Bone marrow (tissue), 2 donors: ENCODE measurements around the gene IFNGR2.
"Not testable (repeated sequence)": the region's sequence is repeated elsewhere in the genome, so short reads cannot be mapped to it uniquely, and the experiment has no call there.

Experiments used
- DNase-seq, 2 donors: peaks; one replicate each; lab custom pipeline; 2025; lab: John Stamatoyannopoulos, UW

Gene IFNGR2

GRCh38 chr21:33402001-33402979 is 923 bp upstream of the IFNGR2 start:
- peak; percentile 47 to 57 for DNase-seq

DNA sequence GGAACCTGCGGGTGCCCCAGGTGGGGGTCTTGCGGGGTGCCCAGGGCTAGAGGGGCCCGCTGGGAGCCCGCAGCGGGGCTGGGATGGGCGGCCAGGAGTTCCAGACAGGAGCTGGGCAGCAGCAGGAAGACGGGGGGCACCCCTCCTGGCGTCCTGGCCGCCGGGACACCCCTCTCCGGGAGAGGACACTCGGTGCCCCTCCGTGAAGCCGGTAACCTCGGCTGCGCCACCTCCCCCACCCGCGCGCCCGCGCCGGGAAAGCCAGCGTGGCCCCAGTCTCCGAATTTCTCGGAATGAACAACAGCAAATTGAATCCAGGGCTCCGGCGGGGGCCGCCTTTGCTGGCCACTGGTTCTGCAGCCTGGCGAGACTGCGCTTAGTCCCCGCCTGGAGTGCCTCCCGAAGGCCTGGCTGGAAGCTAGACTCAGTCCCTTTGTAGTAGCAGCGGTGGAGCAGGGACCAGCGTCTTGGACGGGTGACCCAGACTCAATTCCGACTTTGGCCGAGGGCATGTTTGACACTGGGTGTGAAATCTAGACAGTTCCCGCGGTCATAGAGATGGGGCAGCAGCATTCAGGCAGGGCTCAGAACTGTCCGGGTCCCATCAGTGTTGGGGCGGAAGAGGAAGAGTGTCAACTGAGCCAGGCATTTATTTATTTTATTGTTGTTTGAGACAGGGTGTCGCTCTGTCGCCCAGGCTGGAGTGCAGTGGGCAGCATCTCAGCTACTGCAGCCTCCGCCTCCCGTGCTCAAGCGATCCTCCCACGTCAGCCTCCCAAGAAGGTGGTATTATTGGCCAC is 773 bp downstream of the IFNGR2 start:
- peak in 1 of 2 donors; percentile 36 for DNase-seq

DNA sequence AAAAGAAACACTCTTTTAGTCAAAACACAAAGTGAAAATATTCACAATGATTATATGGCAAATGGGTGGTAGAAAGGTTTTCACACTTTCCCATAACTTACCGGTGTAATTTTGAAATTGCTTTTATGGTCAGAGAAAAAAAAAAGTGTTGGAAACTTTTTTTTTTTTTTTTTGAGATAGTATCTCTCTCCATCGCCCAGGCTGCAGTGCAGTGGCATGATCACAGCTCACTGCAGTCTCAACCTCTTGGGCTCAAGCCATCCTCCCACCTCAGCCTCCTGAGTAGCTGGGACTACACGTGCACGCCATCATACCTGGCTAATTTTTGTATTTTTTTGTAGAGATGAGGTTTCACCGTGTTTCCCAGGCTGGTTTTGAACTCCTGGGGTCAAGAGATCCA is 3.3 kb downstream of the IFNGR2 start:
- DNase-seq = no peak

DNA sequence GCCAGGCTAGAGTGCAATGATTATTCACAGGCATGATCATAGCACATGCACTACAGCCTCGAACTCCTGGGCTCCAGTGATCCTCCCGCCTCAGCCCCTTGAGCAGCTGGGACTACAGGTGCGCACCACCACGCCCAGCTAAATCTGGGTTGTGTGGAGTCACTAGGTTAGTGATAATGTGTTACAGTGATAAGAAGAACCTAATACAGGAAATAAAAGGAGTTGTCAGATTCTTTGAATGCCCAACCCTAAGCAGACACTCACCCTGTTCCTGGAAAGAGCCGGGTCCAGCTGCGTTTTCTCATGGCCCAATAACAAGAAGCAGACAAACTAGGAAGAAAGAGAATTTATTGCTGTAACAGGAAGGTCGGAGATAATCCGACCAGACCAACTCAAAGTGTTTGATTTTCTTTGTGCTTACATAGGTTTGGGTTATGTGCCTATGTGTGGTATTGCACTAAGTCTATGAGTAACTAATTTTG is 8.8 kb downstream of the IFNGR2 start:
- no peak for DNase-seq

- not testable (repeated sequence) for DNase-seq
Observed at GRCh38 chr21:33412439-33412831, 9.2 kb downstream of the IFNGR2 start.

DNA sequence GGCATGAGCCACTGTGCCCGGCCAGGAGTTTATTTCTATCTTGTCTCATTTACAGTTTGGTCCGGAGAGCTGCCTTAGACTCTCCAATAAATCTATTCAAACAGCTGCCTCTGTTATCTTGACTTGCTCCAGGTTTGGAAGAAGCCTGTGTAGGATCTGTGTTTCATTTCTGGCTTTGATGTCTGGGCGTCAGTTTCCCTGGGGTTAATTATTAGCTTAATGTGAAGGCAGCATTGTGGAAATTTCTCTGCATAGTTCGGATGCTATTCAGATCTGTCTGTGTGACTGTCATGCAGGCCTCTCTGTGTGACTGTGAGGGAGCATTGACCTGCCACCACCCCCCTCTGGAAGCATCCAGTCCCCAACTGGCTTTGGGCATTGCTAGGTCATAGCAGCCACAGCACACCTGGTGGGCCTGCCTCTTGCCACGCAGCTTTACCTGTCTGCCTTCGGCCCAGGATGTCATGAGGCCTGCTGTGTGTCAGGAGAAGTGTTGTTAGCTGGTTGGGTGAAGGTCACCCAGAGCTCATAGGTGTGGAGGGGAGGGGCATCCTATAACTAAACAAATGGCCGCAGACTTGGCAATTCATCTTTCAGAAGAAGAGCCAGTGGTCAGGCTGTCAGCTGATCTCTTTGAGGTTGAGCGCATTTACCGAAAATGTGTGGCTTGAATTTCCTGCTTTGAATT is 9.8 kb downstream of the IFNGR2 start:
- no peak for DNase-seq

GRCh38 chr21:33414068-33414467 is 10.9 kb downstream of the IFNGR2 start:
- no peak for DNase-seq

- no peak for DNase-seq
Observed at GRCh38 chr21:33414926-33415325, 11.7 kb downstream of the IFNGR2 start.

GRCh38 chr21:33418691-33419090 is 15.5 kb downstream of the IFNGR2 start:
- DNase-seq = no peak

- no peak for DNase-seq
Observed at GRCh38 chr21:33419538-33420123, 16.4 kb downstream of the IFNGR2 start.

DNA sequence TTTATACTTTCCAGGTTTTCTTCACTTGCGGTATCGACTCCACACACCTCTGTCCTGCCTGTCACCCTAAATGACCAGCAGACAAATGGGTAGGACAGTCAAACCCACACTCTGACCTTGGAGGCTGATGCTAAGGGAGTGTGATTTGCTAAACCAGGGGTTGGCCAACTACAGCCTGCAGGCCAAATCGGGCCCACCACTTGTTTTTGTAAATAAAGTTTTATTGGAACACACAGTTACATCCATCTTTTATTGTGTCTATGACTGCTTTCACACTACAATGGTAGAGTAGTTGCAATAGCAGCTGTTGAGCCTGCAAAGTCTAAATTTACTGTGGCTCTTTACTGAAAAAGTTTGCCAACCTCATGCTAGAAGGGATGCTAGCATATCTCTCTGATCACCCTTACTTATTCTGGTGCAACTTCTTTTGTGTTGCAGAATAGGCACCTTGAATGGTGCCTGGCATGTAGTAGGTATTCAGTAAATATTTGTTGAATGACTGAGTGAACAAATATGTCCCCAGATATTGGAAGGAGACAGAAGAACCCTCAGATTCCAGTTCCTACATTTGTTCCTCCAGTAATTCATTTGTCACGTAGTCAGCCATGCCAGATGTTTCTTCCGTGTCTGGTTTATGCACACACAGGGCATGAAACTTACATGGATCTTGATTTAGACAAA is 18.6 kb downstream of the IFNGR2 start:
- DNase-seq = no peak

DNA sequence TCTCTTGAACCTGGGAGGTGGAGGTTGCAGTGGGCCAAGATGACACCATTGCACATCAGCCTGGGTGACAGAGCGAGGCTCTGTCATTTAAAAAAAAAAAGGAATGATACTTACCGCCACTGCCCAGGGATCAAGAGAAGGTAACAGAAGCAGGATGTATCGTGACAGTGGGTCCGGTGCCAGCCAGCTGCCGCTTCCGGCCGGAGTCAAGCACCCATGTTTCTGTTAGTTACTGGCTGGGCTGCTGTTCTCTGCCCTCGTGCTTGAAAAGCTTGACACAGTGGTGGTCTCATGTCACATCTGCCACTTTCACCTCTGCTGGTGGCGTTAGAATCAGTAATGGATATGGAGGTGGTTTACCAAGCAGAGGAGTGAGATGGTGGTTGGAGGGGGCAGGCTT is 21.0 kb downstream of the IFNGR2 start:
- no peak for DNase-seq

DNA sequence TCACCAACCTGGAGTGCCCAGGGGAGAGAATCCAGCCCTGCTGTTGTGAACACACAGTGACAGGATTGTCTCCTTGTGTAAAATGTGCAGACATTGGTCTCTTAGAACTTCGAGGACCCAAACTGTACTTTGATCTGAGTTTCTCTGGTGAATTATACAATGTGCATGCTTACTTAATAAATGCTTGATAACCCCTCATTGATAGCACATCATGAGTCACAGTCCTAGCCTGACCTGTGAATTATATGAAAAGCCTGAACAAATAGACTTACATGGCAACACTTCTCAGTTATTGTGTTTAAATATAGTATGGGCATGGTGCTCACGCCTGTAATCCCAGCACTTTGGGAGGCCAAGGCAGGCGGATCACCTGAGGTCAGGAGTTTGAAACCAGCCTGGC is 22.6 kb downstream of the IFNGR2 start:
- DNase-seq = no peak

DNA sequence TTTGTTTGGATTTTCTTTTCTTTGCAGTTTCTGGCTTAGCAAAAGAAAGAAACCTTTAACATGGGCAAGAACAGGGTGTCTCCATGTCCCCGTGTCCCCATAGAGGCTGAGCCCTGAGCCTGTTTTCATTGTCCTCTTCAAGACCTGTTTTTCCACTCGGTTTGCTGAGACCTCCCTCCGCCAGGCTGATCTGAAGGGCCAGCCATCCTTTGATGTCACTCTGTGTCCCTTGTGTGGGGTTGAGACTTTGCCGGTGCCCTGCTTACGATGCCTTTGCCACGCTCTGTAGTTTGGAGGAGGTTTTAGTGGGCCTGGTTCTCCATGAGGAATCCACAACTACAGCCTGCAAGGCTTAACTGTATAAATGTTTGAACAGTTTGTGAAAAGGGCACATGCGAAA is 23.8 kb downstream of the IFNGR2 start:
- DNase-seq = no peak

DNA sequence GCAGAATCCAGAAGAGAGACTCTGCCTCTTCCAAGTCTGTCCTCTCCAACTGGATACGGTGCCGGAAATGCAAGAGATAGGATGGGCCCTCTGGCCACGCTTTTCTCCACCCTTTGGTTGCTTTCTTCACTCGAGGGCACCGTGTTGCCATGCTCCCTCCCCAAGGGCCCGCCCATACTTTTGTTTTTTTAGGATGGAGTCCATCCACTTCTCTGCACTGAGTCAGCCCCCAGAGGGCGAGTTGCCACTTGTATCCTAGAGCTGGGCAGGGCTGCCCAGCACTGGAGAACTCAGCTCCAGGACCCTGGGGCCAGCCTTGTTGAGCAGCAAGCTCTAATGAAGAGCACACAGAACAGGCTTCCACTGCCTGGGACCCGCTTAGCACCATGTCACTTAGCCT is 25.5 kb downstream of the IFNGR2 start:
- DNase-seq = no peak

DNA sequence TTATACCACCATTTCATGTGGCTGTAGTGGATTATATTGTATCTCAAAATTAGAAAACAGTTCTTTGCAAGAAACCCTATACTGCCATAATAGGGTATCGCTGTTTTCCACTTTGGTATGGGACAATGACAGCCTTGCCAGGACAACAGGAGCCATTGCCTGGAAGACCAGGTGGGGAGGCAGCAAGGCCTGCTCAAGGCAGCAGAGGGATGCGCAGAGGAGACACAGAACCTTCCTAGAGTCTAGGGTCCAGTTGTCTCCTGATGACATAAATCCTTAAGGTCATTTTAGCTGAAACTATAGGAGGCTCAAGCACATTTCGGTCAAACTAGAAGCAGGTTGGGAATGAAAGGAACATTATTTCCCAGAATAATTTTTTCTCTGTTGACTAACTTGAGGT is 27.6 kb downstream of the IFNGR2 start:
- DNase-seq = no peak

DNA sequence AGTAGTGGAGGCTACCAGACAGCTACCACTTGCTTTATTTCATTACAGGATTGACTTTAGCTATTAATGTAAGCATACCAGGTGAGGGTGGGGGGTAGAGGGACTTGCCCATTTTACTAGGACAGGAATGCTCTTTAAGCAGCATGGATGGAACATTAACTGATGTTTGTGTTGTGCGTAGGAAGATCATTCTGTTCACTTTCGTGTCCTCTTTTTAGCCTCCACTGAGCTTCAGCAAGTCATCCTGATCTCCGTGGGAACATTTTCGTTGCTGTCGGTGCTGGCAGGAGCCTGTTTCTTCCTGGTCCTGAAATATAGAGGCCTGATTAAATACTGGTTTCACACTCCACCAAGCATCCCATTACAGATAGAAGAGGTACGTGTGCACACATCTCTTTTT is 29.3 kb downstream of the IFNGR2 start:
- DNase-seq = no peak

- DNase-seq = no peak
Observed at GRCh38 chr21:33433001-33433400, 29.8 kb downstream of the IFNGR2 start.

- no peak for DNase-seq
Observed at GRCh38 chr21:33433425-33434114, 30.4 kb downstream of the IFNGR2 start.

- DNase-seq = peak; percentile 7 to 97
Observed at GRCh38 chr21:33434770-33435360, 31.7 kb downstream of the IFNGR2 start.
